Esophagus squamous epithelium (tissue), 4 donors: ENCODE data around the gene TMEM235.

Experiments
- CTCF ChIP-seq, 6 experiments: fragments of 450-650 bp in 4 of 6; fragments of 200-600 bp in 2 of 6; sonication (generic) in 2 of 6; IDR thresholded peaks; one replicate each; pipeline ENCODE4 v1.5.1; 2016 to 2019; ENCODE audit warnings: antibody characterized with exemption in 6 of 6, mild to moderate bottlenecking in 4 of 6, moderate library complexity in 4 of 6
- POLR2A ChIP-seq, 4 donors: fragments of 450-650 bp; IDR thresholded peaks; one replicate each; pipeline ENCODE4 v1.6.1; 2017; ENCODE audit warnings: antibody characterized with exemption in 4 of 4, mild to moderate bottlenecking in 4 of 4, moderate library complexity in 3 of 4

DNA sequence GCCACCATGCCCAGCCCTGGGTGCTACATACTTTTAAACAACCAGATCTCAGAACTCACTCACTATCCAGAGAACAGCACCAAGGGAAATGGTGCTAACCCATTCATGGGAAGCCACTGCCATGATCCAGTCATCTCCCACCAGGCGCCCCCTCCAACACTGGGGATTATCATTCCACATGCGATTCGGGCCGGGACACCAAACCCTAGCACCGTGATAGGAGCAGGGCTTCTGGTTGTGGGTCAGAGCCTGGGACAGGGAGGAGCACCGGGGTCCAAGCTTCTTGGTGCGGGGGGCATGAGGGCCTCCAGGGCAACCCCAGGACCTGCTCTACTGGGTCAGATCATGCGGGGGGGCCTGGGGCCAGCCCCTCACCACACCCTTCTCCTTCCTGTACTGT lies 4.5 kb downstream of the TMEM235 start:
- no peak for TF ChIP-seq CTCF (IDR thresholded peaks at IDR 0.05)
- no peak for TF ChIP-seq POLR2A (IDR thresholded peaks at IDR 0.05)
